Activated naive CD4-positive, alpha-beta T cell treated with anti-CD3 and anti-CD28 coated beads, Interleukin-2, amount 50 U/mL, for 16 hours (primary cell): ENCODE measurements around the gene PEAK3.

ENCODE experiments used
- DNase-seq: peaks from one replicate; pipeline ENCODE4 v3.0.0-alpha.2; 2020

The PEAK3 gene, protein sequence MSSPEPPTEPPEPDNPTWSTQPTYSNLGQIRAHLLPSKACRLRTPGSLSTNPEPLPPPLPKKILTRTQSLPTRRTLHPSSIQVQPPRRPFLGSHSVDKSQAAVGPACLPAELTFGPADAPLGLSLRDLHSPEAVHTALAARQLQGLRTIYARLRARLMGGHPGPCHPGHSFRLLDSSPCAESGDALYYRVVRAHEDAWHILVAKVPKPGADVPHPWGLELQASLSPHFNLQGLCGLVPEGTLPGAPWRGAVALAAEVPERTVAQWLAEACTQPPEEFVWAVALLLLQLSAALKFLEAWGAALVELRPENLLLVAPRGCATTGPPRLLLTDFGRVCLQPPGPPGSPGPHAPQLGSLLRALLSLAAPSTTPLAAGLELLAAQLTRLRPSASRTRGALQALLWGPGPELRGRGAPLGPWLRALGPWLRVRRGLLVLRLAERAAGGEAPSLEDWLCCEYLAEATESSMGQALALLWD

DNA sequence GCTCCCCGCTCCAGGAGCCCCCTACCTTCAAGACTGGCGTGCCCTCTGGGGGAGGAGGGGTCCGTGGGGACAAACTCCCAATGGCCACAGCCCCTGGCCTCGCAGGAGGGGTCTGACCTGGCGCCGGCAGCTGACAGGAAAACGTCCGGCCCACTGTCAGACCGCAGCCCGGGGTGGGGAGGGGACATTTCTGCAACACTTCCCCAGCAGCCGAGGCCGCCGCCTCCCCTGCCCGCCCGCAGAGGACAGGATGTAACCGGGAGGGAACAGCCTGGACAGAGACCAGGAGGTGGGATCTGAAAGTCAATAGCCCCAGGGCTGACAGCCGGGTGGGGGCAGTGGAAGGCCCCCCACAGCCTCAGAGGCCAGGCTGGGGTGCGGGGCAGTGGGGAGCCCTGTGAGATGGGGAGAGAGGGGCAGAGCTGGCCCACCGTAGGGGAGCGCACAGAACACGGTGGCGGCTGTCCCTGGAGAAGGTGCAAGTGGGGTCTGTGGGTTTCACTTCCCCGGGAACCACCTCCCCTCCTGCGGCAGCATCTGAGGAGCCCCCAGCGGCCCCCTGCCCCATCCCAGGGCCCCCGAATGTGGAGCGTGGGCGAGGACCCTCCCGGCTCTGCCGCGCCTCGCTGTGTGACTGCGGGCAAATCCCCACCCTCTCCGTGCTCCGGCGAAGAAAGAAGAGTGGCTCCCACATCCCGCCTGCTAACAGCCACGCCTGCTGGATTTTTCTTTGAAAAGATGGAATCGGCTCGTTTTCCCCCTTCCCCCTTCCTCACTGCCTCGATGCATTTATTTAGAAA, at the start of gene PEAK3:
TSS of gene PEAK3 (minus strand) at position 114 of the 800 bp plus-strand sequence. CDS start 1,244 bp downstream, outside the sequence.
- no peak for DNase-seq

DNA sequence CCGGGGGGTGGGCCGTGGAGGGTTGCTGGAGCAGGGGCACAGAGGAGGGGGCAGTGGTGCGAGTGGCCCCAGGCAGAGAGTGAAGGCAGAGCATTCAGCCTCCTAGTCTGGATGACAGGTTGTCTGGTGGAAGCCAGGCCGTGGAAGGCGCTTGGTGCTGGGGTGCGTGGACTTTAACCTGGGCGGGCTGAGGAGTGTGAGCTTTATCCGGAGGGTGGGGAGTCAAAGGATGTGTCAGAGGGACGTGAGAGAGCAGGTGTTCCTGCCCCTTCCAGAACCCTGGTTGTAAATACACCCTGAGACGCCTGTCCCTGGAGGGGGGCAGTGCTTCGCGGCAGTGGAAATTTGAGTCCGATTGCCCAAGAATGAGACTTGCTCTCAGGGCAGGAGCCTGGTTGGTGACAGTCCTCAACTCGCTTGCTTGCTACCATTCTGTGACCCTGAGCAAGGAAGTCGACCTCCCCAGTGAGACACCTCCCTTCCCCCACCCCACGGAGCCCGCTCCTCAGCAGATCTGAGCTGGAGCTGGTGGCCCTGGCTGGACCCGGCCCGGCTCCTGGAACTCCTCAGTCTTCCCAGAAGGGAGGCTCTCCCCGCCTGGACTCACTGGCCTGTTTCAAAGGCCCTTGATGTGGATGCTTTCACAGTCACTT, 48.8 kb upstream of the PEAK3 start:
- DNase-seq = no peak

- DNase-seq = no peak
These were observed 48.3 kb upstream of the PEAK3 start for GRCh38 chr19:2330255-2330631.

DNA sequence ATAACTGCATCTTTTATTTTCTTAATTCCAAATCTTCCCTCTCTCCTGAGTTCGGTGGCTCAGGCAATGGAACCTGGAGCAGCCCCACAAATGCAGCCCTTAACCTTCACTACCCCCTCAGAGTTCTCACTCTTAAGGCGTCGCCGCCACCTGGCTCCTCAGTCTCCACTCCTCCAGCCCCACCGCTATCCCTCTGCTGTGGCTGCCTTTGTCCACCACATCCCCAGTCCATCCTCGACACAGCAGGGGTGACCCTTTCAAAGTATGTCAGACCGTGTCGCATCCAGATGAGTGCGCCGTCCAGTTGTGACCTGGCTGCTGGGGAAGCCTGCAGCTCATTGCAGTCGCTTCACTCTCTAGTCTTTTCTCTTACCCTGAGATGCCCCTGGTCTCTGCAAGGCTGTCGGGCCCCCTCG, 47.5 kb upstream of the PEAK3 start:
- DNase-seq = no peak

DNA sequence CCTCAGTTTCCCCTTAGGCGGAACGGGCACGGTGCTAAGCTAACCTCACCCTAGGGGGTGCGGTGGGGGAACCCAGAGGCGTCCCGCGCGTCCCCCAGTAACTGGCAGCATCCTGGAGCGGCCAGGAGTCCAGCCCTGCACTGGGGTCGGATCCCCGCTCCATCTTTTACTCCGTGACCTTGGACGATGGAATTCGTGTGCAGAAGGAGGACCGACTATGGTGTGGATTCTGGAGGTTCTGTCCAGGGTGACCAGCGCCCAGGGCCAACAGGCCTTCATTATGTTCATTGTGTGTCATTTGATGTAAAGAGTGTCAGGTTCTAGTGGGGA, 47.1 kb upstream of the PEAK3 start:
- no peak for DNase-seq

DNA sequence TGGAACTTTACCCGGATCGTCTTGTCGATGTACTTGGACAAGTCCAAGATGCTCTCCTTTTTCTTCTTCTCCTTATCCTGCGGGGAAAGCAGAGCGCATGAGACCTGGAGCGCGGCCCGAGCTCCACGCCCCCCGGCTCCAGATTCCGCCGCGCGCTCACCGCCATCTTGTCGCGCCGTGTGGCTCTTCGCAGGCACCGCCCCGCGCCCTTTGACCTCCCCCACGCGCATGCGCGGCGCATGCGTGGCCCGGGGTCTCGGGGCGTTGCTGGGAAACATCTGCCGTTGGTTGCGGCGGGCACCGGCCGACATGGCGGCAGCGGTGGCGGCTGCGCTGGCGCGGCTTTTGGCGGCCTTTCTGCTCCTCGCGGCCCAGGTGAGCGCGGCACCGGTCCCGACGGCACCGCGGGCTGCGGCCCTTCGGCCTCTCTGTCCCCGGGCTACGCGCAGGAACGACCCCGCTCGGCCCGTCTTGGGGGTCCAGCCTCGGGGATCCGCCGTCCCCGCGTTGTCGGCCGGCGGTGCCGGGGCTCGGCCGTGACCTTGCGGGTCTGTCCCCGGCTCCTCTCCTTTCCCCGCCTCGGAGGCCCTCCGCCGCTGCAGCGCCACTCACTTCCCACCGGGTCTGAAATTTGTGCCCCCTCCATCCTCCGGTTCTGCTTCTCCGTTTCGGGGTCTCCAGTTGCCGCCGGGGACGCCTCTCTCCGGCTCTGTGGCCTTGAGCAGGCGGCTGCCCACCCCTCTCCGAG, 46.6 kb upstream of the PEAK3 start, which contains the start of the genes LSM7 and SPPL2B:
TSS of gene LSM7 (minus strand) at position 186 of the 748 bp plus-strand sequence. CDS start at position 166, 20 bp downstream.
TSS of gene SPPL2B (plus strand) at position 284 of the 748 bp plus-strand sequence. CDS start at position 310, 26 bp downstream.
- peak; percentile 92 for DNase-seq

DNA sequence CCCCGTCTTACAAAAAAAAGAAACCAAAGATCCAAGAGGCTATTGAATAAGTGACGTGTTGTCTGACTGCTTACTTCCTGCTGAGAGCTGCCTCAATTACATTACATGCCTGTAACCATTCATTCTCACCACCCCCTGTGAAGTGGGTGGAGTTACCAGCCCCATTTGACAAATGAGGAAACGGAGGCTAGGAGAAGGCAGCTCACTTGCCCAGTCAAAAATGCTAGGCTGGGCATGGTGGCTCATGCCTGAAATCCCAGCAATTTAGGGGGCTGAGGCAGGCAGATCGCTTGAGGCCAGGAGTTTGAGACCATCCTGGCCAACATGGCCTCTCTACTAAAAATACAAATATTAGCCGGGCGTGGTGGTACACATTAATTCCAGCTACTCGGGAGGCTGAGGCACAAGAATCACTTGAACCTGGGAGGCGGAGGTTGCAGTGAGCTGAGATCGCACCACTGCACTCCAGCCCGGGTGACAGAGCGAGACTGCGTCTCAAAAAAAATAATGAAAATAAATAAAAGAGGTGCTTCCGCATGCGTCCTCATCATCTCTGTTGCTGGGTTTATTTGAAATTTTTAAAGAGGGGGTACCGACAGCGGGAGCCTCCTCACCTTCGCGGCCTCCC, 45.9 kb upstream of the PEAK3 start:
- peak; percentile 60 for DNase-seq

- DNase-seq = no peak
These were observed 44.9 kb upstream of the PEAK3 start for GRCh38 chr19:2326699-2327360.

- DNase-seq = no peak
These were observed 43.5 kb upstream of the PEAK3 start for GRCh38 chr19:2325281-2326046.

DNA sequence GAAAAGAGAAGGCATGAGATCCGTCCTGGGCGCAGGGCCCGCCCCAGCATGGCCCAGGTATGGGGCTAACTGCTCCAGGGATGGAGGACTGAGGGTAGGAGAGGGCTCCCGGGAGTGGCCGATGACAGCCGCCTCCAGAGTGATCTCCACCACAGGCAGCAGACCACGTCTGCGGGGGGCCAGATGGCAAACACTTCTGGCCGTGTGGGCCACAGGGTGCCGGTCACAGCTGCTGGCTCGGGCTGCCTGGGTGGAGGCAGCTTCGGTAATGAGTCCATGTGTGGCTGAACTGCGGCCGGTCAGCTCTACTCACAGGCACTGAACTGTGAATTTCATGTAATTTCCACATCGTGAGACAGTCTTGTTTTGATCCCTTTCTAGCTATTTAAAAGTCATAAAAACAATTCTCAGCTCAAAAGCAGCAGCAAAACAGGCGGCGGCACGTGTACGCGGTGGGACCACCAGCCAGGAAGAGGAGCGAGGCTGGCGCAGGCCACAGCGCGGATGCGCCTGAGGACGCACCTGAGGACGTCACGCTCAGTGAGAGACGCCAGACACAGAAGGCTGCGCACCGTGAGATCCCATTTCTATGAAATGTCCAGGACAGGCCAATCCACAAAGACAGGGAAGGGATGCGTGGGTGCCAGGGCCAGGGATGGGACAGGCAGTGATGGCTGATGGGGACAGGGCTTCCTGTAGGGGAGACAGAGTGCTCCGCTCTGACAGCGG, 42.4 kb upstream of the PEAK3 start:
- no peak for DNase-seq

DNA sequence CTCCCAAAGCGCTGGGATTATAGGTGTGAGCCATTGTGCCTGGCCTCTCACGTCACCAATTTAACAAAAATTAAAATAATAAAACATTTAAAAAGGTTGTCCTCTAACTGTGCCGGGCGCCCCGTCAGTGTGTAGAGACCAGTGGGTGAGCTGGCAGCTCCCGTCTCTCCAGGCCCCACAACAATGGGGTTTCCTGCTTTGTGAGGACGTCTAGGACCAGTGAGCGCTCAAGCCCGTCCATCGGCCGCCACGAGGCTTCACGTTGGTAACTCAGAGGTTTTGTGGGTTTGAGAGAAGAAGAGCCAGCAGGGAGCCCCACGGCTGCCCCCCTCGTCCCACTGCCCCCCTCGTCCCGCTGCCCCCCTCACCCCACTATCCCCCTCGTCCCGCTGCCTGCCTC, 41.7 kb upstream of the PEAK3 start:
- DNase-seq = no peak

DNA sequence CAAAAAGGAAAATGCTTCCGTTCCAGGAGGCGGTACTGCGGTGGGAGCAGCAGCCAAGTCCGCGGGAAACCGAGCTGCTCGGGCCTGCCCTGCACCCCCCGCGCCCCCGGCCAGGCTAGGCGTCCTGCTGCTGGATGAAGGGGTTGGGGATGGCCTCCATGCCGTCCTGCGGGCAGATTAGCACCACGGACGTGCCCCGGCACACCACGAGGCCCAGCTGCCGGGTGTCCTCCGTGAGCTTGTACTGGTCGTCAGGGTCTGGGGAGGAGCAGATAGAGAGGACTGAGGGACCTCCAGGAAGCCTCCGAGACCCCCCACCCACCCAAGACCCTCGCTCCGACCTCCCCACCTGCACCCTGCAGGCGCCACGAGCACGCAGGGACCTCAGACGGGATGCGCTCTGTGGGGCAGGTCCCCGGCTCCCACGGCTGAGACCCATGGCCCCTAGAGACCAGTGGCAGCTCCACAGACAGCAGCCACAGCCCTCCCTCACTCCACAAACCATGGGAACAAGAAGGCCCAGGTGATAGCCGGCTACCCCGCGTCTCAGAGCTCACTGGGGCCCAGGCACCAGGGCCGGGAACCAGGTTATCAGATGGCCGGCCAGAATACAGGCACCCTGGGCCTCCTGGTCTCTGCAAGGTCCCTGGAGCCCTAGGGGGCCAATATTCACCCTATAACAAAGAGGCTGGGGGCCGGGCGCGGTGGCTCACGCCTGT, 39.7 kb upstream of the PEAK3 start:
- DNase-seq = no peak

GRCh38 chr19:2320939-2321338, 39.0 kb upstream of the PEAK3 start:
- no peak for DNase-seq

DNA sequence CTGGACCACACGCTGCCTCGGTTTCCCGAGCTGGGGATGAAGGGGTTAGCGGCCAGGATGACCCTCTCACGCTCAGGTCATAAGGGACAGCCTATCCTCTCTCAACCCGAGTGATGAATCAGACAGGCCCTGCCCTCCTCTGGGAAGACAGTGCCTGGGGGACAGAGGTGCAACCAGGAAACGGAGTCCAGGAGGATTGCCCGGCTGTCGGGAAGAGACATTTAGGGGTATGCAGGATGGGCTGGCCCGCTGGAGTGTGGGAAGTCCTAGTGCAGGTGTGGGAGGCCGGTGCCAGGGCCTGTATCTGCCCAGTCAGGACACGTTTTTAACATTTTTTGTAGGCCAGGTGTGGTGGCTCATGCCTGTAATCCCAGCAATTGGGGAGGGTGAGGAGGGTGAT, 38.1 kb upstream of the PEAK3 start:
- DNase-seq = no peak

- no peak for DNase-seq
These were observed 37.6 kb upstream of the PEAK3 start for GRCh38 chr19:2319551-2319950.

DNA sequence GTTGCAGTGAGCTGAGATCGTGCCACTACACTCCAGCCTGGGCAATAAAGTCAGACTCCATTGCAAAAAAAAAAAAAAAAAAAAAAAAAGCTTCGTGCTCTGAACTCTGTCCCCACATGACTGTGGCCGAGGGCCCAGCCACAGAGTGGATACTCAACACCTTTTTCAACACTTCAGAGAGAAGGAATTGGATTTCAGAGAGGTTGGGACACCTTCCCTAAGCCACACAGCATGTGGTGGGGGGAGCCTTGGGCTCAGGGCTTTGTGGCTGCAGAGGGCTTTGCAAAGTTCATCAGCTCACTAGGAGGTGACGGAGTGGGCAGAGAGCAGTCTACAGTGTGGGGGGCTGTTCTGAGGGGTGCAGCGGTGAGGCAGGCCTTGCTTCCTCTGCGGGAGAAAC, 36.9 kb upstream of the PEAK3 start:
- DNase-seq = no peak

DNA sequence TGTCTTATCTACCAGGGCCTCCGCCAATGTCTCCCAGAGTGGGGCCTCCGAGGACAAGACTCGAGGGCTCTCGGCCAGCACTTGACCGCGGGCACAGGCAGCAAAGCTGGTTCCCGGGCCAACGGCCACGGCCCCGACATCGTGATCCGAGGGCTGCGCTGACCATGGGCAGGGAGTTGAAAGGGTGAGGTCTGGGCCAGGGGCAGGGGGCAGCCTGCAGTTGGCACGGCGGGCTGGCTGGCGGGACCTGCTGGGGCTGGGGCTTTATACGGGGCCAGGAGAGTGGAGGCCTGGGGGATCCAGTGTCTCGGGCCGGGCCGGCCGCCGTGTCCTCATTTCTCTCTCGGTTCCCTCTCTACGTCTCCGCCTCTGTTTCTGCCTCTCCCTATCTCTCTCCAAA, 35.8 kb upstream of the PEAK3 start:
- DNase-seq = no peak

DNA sequence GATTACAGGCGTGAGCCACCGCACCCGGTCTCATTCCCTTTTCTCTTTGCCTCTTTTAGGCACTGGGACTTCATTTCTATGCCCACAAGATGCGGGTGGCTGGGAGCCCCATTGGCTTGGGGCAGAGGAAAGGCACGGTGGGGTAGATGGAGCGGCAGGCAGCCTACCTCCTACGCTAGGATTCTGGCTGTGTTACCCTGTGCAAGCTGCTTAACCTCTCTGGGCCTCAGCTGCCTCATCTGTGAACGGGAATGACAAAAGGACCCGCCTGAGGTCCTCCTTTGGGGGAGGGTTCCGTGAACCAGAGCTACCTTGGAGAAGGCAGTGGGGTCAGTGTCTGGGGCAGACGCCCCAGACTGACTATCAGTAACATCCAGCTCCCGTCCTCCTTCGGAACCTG, 35.3 kb upstream of the PEAK3 start:
- no peak for DNase-seq

DNA sequence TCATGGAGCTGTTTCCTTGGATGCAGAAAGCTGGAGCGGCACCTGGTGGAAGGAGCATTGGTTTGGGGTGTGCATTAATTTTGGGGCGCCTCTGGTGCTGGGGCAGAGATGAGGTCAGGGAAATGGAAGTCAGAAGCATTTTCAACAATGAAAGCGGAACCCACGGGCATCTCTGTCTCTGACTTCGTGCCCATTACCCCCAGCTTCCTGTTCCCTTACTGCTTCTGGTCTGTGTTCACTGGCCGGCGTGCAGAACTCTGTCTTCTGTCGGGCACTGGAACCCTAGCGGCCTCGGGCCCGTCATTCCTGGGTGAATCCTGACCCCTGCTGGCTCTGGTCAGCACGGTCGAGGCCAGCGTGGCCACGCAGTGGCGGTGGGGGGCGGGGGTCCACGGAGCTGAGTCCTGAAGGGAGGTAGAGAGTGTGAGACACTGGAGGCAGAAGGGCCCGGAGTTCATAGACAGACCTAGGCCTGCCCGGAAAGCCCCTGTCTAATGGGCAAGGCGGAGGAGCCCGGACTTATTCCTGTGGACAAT, 33.9 kb upstream of the PEAK3 start:
- DNase-seq = no peak
